SK-N-MC (cell line): ENCODE data around the gene ICAM1.

Experiments
- DNase-seq: peaks from one replicate; pipeline ENCODE4 v3.0.0-alpha.2; 2011; ENCODE audit warnings: low read depth, low spot score
- H3K27ac ChIP-seq: fragments of 200-600 bp; sonication (generic); 2 replicates; pipeline ENCODE4 v1.5.1; 2016; ENCODE audit warnings: mixed run types
- H3K36me3 ChIP-seq: fragments of 200-600 bp; sonication (generic); 2 replicates; pipeline ENCODE4 v1.6.1; 2017; ENCODE audit warnings: antibody characterized with exemption, low read length, mixed read lengths; ENCODE audit not compliant: insufficient read depth
- H3K4me3 ChIP-seq: fragments of 200-600 bp; sonication (generic); 2 replicates; pipeline ENCODE4 v1.5.1; 2016
- H3K9ac ChIP-seq: fragments of 200-600 bp; sonication (generic); 2 replicates; pipeline ENCODE4 v1.8.0; 2017; ENCODE audit warnings: mixed run types, mixed read lengths; ENCODE audit not compliant: insufficient read length
- H3K9me3 ChIP-seq: fragments of 200-600 bp; sonication (generic); 2 replicates; pipeline ENCODE4 v1.6.1; 2017; ENCODE audit warnings: low read depth, mild to moderate bottlenecking, antibody characterized with exemption, low read length, moderate library complexity, mixed read lengths
- EZH2 ChIP-seq: fragments of 200-600 bp; sonication (generic); IDR thresholded peaks from one replicate; pipeline ENCODE4 v1.6.1; 2017; ENCODE audit warnings: antibody characterized with exemption
- FOXP2 ChIP-seq: optimal IDR thresholded peaks from 2 replicates; pipeline ENCODE3; 2011; ENCODE audit warnings: mild to moderate bottlenecking, moderate library complexity; ENCODE audit not compliant: insufficient read depth; ENCODE audit errors: extremely low read length, control extremely low read depth
- POLR2AphosphoS5 ChIP-seq: IDR thresholded peaks from 2 replicates; pipeline ENCODE4 v1.6.1; 2012; ENCODE audit warnings: mild to moderate bottlenecking, low read depth, low read length, borderline replicate concordance

ICAM1 gene

GRCh38 chr19:10289167-10289835, 18.4 kb downstream of the ICAM1 start:
- H3K9ac ChIP-seq, result peak overlapping the region; percentile 62
- TF ChIP-seq POLR2AphosphoS5 (peak; percentile 71), EZH2 (no peak)
- peak overlapping the region; percentile 89 for H3K27ac ChIP-seq
- H3K4me3 ChIP-seq, result peak overlapping the region; percentile 84
- DNase-seq, result peak; percentile 68
- peaks cover 8% of the 10 kb centered on the region; the same call in 1 of the 2 replicates for H3K36me3 ChIP-seq
- no peaks in the 10 kb centered on the region for H3K9me3 ChIP-seq

GRCh38 chr19:10289836-10290356, 19.0 kb downstream of the ICAM1 start, which contains the start of gene ICAM5:
Gene ICAM5 (plus strand): TSS chr19:10289952. CDS start chr19:10290044, 92 bp downstream.
- peak; percentile 24 for DNase-seq
- Histone ChIP-seq H3K4me3 (peak within 1 kb of the TSS; percentile 84), H3K27ac (peak within 1 kb of the TSS; percentile 89), H3K36me3 (peaks cover 8% of the 10 kb centered on the region; the same call in 1 of the 2 replicates), H3K9me3 (no peaks in the 10 kb centered on the region), H3K9ac (peak within 1 kb of the TSS; percentile 62)
- peak; percentile 6; the same call in 1 of the 2 replicates for TF ChIP-seq POLR2AphosphoS5
- TF ChIP-seq EZH2, result no peak
- no peak for TF ChIP-seq FOXP2

- peaks cover 8% of the 10 kb centered on the region; the same call in 1 of the 2 replicates for H3K36me3 ChIP-seq
- H3K27ac ChIP-seq, result no peak overlapping the region
- peak overlapping the region; percentile 84 for H3K4me3 ChIP-seq
- H3K9ac ChIP-seq, result peak overlapping the region; percentile 61
- TF ChIP-seq FOXP2 (no peak), EZH2 (no peak), POLR2AphosphoS5 (no peak)
- H3K9me3 ChIP-seq, result no peaks in the 10 kb centered on the region
- DNase-seq, result no peak
Measured at GRCh38 chr19:10290357-10290875, 19.5 kb downstream of the ICAM1 start.

DNA sequence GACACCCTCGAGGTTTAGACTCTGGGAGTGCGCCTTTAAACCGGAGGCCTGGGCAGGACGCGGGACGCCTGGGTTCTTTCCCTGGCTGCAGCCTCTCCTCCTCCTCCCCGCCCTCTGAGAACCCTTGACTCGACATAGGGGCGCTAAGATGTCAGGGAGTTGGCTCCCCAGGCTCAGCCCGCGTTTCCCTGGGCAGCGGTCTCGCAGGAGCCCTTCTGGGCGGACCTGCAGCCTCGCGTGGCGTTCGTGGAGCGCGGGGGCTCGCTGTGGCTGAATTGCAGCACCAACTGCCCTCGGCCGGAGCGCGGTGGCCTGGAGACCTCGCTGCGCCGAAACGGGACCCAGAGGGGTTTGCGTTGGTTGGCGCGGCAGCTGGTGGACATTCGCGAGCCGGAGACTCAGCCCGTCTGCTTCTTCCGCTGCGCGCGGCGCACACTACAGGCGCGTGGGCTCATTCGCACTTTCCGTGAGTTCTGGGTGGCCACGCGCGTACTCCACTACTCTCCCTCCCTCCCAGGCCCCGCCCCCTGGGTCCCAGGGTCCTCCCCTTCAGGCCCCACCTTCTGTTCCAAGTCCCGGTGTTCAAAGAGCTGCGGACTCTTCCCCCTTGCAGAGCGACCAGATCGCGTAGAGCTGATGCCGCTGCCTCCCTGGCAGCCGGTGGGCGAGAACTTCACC, 20.1 kb downstream of the ICAM1 start:
- H3K9me3 ChIP-seq, result no peaks in the 10 kb centered on the region
- peak overlapping the region; percentile 84 for H3K4me3 ChIP-seq
- H3K9ac ChIP-seq, result peak overlapping the region; percentile 46
- DNase-seq, result no peak
- no peak overlapping the region for H3K27ac ChIP-seq
- no peak for TF ChIP-seq FOXP2
- peak; percentile 25; the same call in 1 of the 2 replicates for TF ChIP-seq POLR2AphosphoS5
- peaks cover 8% of the 10 kb centered on the region; the same call in 1 of the 2 replicates for H3K36me3 ChIP-seq

GRCh38 chr19:10291554-10292205, 20.8 kb downstream of the ICAM1 start:
- Histone ChIP-seq H3K36me3 (peaks cover 8% of the 10 kb centered on the region; the same call in 1 of the 2 replicates), H3K27ac (no peak overlapping the region), H3K9me3 (no peaks in the 10 kb centered on the region), H3K9ac (peak overlapping the region; percentile 28), H3K4me3 (peak overlapping the region; percentile 84)
- DNase-seq, result no peak
- no peak for TF ChIP-seq EZH2
- TF ChIP-seq POLR2AphosphoS5, result no peak
- TF ChIP-seq FOXP2, result no peak

GRCh38 chr19:10292206-10292788, 21.4 kb downstream of the ICAM1 start:
- Histone ChIP-seq H3K27ac (no peak overlapping the region), H3K9me3 (no peaks in the 10 kb centered on the region), H3K36me3 (peaks cover 8% of the 10 kb centered on the region; the same call in 1 of the 2 replicates), H3K4me3 (peak overlapping the region; percentile 84), H3K9ac (no peak overlapping the region)
- TF ChIP-seq FOXP2 (no peak), POLR2AphosphoS5 (no peak), EZH2 (no peak)
- no peak for DNase-seq

DNA sequence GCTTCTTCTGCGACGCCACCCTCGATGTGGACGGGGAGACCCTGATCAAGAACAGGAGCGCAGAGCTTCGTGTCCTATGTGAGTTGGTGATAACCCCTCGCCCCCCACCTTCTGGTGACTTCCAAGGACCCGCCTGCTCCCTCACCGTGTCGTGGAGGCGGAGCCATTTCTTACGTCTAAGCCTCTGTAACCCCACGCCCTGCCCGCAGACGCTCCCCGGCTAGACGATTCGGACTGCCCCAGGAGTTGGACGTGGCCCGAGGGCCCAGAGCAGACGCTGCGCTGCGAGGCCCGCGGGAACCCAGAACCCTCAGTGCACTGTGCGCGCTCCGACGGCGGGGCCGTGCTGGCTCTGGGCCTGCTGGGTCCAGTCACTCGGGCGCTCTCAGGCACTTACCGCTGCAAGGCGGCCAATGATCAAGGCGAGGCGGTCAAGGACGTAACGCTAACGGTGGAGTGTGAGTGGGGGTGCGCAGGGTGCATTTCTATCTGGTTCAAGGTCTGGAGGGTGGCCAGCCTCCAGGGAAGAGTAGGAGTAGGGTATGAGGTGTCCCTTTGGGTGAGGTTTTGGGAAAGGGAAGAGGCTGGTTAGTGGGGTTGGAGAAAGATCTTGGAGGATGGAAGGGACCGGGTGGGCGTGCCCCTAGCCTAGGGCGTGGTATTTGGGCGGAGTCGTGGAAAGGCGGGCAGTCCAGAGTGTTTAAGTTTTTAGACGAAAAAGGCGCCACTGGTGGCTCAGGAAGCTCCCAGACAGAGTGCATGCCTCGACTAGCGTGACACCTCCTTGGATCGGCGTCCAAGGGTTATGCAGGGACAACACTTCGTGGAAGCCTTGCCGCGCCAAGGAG, 22.1 kb downstream of the ICAM1 start:
- no peak overlapping the region for H3K9ac ChIP-seq
- H3K27ac ChIP-seq, result no peak overlapping the region
- no peaks in the 10 kb centered on the region for H3K9me3 ChIP-seq
- DNase-seq, result no peak
- no peak for TF ChIP-seq EZH2
- TF ChIP-seq FOXP2, result no peak
- no peak for TF ChIP-seq POLR2AphosphoS5
- no peak overlapping the region; the same call in 1 of the 2 replicates for H3K4me3 ChIP-seq
- peaks cover 8% of the 10 kb centered on the region; the same call in 1 of the 2 replicates for H3K36me3 ChIP-seq
